Left lung (tissue), 10 donors: ENCODE data around the gene BOK. TPM values are rescaled to one million over a fixed set of nuclear protein-coding genes. Genes with fewer than 3 reads are reported as not detected.
A peak's percentile ranks its signal among the peaks of the same experiment; 100 is the strongest.
"Not testable (repeated sequence)": the region's sequence is repeated elsewhere in the genome, so short reads cannot be mapped to it uniquely, and the experiment has no call there.

Source experiments
- ATAC-seq: fragments of 200-7000 bp; cut with Tn5 transposase; one replicate; pipeline ENCODE4 v1.9.1; 2020; ENCODE audit warnings: moderate library complexity
- DNase-seq, 4 donors: peaks; one replicate each; pipeline ENCODE4 v3.0.0-alpha.2; 2013 to 2020
- H3K27ac ChIP-seq, 2 donors: fragments of 200-600 bp; sonication (generic) in 1 of 2; one replicate each; pipeline versions ENCODE4 v1.5.0 to v1.8.0; 2020 to 2021
- H3K27me3 ChIP-seq, 2 donors: fragments of 200-600 bp; sonication (generic) in 1 of 2; one replicate each; pipeline versions ENCODE4 v1.5.0 to v1.8.0; 2020 to 2021
- H3K36me3 ChIP-seq, 2 donors: fragments of 200-600 bp; sonication (generic) in 1 of 2; one replicate each; pipeline versions ENCODE4 v1.5.0 to v1.8.0; 2020 to 2021
- H3K4me1 ChIP-seq, 2 donors: fragments of 200-600 bp; one replicate each; pipeline ENCODE4 v1.8.0; 2021
- H3K4me3 ChIP-seq, 2 donors: fragments of 200-600 bp; sonication (generic) in 1 of 2; one replicate each; pipeline versions ENCODE4 v1.5.0 to v1.8.0; 2020 to 2021; ENCODE audit warnings: mild to moderate bottlenecking in 1 of 2
- H3K9me3 ChIP-seq, 2 donors: fragments of 200-600 bp; sonication (generic) in 1 of 2; one replicate each; pipeline versions ENCODE4 v1.5.0 to v1.8.0; 2020 to 2021
- intact Hi-C, 2 donors: fragments of 100-400 bp; cut with DNase I; formaldehyde crosslinking; loops; one replicate each; pipeline versions ENCODE4 v1.11.2 to v1.14.2; 2022
- polyA plus RNA-seq, 6 donors: library from polyadenylated mRNA; unstranded; fragments of 120-200 nt; gene quantifications; one replicate each; pipeline ENCODE4 v1.2.1, GENCODE V29; 2013; ENCODE audit not compliant: insufficient read length in 6 of 6
- total RNA-seq, 2 donors: library from RNA; stranded (reverse); fragmentation: NEBNext Ultra II Directional; extraction: Animal tissue kit (Norgen Biotek cat#: 25700); gene quantifications; one replicate each; pipeline ENCODE4 v1.2.1, GENCODE V29; 2021
- TF ChIP-seq, protein P1 (sequence below), 2 donors: fragments of 200-600 bp; sonication (generic) in 1 of 2; IDR thresholded peaks; one replicate each; pipeline versions ENCODE4 v1.5.0 to v1.8.0; 2021; ENCODE audit warnings: antibody characterized with exemption in 2 of 2
- donor health status: DM: no; HTN: yes; CAD: no.
- donor health status: DM: no; HTN: no; CAD: no.

BOK gene
- total and polyA plus RNA-seq, 8 donors: 17.8 to 66.5 (median 25.9) TPM

DNA sequence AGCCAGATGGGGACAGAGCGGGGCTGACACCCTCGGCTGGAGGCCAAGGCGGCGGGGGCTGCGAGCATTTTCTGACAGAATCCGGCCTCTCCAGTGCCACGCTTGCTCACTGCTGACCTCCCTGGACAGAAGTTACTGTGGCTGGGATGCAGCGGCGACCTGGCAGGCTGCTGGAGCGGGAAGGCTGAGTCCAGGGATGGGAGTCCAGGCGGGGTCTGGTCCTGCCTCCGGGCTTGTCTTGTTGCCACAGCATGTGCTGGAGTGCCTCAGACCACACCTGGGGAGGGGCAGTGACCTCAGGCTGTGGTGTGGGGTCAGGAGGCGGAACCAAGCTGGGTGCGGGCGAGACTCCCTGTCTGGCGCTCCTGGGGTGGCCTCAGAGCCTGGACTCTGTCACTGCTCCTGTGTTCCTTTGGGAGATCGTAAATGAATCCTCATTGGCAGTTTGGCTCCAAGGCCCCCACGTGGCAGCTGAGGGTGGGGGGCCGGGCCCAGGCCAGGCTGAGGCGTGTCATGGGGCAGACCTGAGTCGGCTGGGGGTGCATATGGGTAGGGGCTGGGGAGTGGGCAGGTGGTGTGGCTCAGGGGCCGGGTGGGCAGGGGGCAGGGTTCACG lies 5.5 kb downstream of the BOK start:
- peaks cover 0 to 19% of the 10 kb centered on the region in 2 donors for H3K27me3 ChIP-seq
- H3K4me3 ChIP-seq: no peak overlapping the region
- H3K36me3 ChIP-seq: peaks cover 0 to 12% of the 10 kb centered on the region in 2 donors
- intact Hi-C loops: no loop called here
- peaks cover 11 to 30% of the 10 kb centered on the region in 2 donors for H3K4me1 ChIP-seq
- ATAC-seq (no peak), DNase-seq (peak in 2 of 4 donors; percentile 28 to 70)
- no peaks in the 10 kb centered on the region for H3K9me3 ChIP-seq
- no peak overlapping the region for H3K27ac ChIP-seq
- TF ChIP-seq, protein P1, sequence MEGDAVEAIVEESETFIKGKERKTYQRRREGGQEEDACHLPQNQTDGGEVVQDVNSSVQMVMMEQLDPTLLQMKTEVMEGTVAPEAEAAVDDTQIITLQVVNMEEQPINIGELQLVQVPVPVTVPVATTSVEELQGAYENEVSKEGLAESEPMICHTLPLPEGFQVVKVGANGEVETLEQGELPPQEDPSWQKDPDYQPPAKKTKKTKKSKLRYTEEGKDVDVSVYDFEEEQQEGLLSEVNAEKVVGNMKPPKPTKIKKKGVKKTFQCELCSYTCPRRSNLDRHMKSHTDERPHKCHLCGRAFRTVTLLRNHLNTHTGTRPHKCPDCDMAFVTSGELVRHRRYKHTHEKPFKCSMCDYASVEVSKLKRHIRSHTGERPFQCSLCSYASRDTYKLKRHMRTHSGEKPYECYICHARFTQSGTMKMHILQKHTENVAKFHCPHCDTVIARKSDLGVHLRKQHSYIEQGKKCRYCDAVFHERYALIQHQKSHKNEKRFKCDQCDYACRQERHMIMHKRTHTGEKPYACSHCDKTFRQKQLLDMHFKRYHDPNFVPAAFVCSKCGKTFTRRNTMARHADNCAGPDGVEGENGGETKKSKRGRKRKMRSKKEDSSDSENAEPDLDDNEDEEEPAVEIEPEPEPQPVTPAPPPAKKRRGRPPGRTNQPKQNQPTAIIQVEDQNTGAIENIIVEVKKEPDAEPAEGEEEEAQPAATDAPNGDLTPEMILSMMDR (IDR thresholded peaks at IDR 0.05): no peak

DNA sequence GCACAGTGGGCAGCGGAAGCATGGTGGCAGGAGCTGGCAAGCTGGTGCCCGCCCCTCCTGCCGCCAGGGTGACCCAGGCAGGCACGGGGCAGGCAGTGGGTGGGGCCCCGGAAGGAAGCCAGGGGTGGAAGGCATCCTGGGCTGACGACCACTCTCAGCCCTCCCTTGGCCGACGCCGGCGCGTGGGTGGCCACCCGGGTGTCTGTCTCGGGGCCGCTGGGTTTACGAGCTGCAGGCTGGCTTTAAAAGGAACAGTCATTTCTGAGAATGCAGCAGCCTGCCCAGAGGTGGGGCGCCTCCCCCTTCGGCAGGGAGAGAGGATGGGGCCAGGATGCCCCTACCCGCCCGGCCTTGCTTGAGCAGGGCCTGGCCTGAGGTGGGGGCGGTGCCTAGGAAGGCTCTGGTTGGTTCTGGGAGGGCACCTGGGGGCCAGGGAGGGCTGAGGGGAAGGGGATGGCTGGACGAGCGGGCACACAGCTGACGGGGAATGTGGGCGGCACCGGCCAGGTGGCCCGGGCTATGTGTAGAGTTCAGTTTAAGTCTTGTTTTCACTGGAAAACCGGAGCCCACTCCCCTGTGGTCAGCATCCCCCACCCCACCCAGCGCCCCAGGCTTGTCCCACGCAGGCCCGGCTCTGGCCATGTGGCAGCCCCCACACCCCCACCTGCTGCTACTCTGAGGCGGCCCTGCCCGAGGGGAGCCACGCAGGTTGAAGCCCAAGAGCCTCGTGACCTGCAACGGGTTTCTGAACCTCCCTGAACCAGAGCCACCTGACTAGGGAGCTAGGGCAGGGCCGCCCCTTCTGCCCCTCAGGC lies 6.3 kb downstream of the BOK start:
- TF ChIP-seq, protein P1 (IDR thresholded peaks at IDR 0.05): no peak
- no peaks in the 10 kb centered on the region for H3K9me3 ChIP-seq
- ATAC-seq (no peak), DNase-seq (peak in 1 of 4 donors; percentile 75)
- no peak overlapping the region for H3K27ac ChIP-seq
- no peak overlapping the region for H3K4me3 ChIP-seq
- peaks cover 10 to 23% of the 10 kb centered on the region in 2 donors for H3K4me1 ChIP-seq
- peaks cover 0 to 15% of the 10 kb centered on the region in 2 donors for H3K36me3 ChIP-seq
- peaks cover 0 to 12% of the 10 kb centered on the region in 2 donors for H3K27me3 ChIP-seq
- intact Hi-C loops: no loop called here

DNA sequence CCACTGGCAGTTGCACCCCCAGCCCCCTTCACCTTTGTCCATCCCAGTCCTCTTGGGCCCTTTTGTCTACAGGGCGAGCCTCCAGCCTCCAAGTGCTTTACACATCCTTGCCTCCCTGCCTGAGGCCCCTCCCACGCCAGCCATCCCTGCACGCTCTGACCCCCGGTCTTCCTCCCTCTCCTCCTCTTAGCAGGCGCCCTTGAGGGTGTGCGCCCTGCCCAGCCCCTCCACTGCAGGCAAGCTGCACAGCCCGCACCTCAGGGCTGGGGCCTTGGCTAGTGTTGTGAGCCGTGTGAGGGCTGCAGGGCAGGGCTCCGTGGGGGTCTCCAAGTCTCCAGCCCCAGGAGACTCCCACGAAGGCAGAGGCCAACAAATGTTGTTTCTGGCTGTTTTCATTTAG lies 6.9 kb downstream of the BOK start:
- H3K27ac ChIP-seq: no peak overlapping the region
- intact Hi-C loops: no loop called here

DNA sequence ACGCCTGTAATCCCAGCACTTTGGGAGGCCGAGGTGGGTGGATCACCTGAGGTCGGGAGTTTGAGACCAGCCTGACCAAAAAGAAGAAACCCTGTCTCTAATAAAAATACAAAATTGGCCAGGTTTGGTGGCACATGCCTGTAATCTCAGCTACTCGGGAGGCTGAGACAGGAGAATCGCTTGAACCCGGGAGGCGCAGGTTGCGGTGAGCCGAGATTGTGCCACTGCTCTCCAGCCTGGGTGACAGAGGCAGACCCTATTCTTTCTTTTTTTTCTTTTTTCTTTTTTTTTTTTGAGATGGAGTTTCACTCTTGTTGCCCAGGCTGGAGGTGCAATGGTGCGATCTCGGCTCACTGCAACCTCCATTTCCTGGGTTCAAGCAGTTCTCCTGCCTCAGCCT lies 7.5 kb downstream of the BOK start:
- H3K27me3 ChIP-seq, H3K4me3 ChIP-seq, intact Hi-C loops, ATAC-seq, DNase-seq, H3K27ac ChIP-seq, H3K9me3 ChIP-seq: not testable (repeated sequence)
- Histone ChIP-seq H3K4me1 (peaks cover 0 to 11% of the 10 kb centered on the region in 2 donors), H3K36me3 (peaks cover 0 to 17% of the 10 kb centered on the region in 2 donors)

More for the DNA sequence above, 6.9 kb downstream of the BOK start:
- peaks cover 0 to 17% of the 10 kb centered on the region in 2 donors for H3K36me3 ChIP-seq
- peaks cover 0 to 6% of the 10 kb centered on the region in 2 donors for H3K27me3 ChIP-seq
- no peak overlapping the region for H3K4me3 ChIP-seq
- H3K4me1 ChIP-seq: peaks cover 4 to 17% of the 10 kb centered on the region in 2 donors
- no peaks in the 10 kb centered on the region for H3K9me3 ChIP-seq
- DNase-seq (peak in 1 of 4 donors; percentile 68), ATAC-seq (no peak)
- TF ChIP-seq, protein P1 (IDR thresholded peaks at IDR 0.05): no peak

DNA sequence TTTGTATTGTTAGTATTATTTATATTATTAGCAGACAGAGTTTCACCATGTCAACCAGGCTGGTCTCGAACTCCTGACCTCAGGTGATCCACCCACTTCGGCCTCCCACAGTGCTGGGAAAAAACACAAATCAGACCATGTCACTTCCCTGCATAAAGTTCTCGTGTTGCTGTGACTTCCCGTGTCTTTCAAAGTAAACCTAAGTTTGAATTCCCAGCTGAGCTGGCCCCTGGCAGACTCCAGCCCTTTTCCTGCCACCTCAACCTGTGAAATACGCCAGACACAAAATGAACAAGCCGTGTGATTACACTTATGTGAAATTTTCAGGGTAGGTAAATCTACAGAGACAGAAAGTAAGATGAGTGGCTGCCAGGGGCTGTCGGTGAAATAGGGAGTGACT lies 7.9 kb downstream of the BOK start:
- ATAC-seq (no peak), DNase-seq (peak in 1 of 4 donors; percentile 4)
- Histone ChIP-seq H3K27ac (no peak overlapping the region), H3K36me3 (peaks cover 0 to 17% of the 10 kb centered on the region in 2 donors), H3K27me3 (no peaks in the 10 kb centered on the region), H3K9me3 (no peaks in the 10 kb centered on the region), H3K4me3 (no peak overlapping the region), H3K4me1 (peaks cover 0 to 9% of the 10 kb centered on the region in 2 donors)
- intact Hi-C loops: no loop called here
- TF ChIP-seq, protein P1 (IDR thresholded peaks at IDR 0.05): no peak

DNA sequence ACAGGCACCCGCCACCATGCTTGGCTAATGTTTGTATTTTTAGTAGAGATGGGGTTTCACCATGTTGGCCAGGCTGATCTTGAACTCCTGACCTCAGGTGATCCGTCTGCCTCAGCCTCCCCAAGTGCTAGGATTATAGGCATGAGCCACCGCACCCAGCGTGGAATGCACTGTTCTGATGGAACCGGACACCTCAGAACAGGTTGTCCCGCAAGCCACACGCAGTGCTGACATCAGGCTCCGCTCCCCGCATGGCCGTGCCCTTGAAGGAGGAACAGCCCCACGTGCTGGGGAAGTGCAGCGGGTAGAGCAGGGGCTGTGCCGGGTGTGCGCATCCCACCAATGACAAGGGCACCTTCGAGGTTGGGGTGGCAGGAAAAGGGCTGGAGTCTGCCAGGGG lies 8.7 kb downstream of the BOK start:
- intact Hi-C loops, ATAC-seq, H3K27me3 ChIP-seq, H3K4me3 ChIP-seq, H3K4me1 ChIP-seq, H3K9me3 ChIP-seq, H3K27ac ChIP-seq: not testable (repeated sequence)
- peaks cover 0 to 23% of the 10 kb centered on the region in 2 donors for H3K36me3 ChIP-seq
- peak in 2 of 4 donors; percentile 4 to 74 for DNase-seq
